Glutamatergic neuron (in vitro differentiated cells): ENCODE measurements around the gene DDX39B. TPM values are rescaled to one million over a fixed set of nuclear protein-coding genes. Genes with fewer than 3 reads are reported as not detected.

Source experiments
- DNase-seq: peaks from one replicate; pipeline ENCODE4 v3.0.0; 2022
- H3K27ac Mint-ChIP-seq: one replicate; pipeline ENCODE4 v1.8.0; 2020; ENCODE audit warnings: mild to moderate bottlenecking, mixed read lengths, inconsistent platforms; ENCODE audit not compliant: unreplicated experiment
- H3K27me3 Mint-ChIP-seq: one replicate; pipeline ENCODE4 v1.8.0; 2020; ENCODE audit warnings: mild to moderate bottlenecking, moderate library complexity, mixed read lengths, inconsistent platforms; ENCODE audit not compliant: unreplicated experiment
- H3K36me3 Mint-ChIP-seq: one replicate; pipeline ENCODE4 v1.8.0; 2020; ENCODE audit warnings: mild to moderate bottlenecking, mixed read lengths, inconsistent platforms; ENCODE audit not compliant: unreplicated experiment
- H3K4me1 Mint-ChIP-seq: one replicate; pipeline ENCODE4 v1.8.0; 2020; ENCODE audit warnings: mild to moderate bottlenecking, low read depth, mixed read lengths, inconsistent platforms; ENCODE audit not compliant: unreplicated experiment
- H3K4me3 Mint-ChIP-seq: one replicate; pipeline ENCODE4 v1.8.0; 2020; ENCODE audit warnings: mild to moderate bottlenecking, mixed read lengths, inconsistent platforms; ENCODE audit not compliant: unreplicated experiment
- H3K9me3 Mint-ChIP-seq: one replicate; pipeline ENCODE4 v1.8.0; 2020; ENCODE audit warnings: mild to moderate bottlenecking, moderate library complexity, mixed read lengths, inconsistent platforms; ENCODE audit not compliant: unreplicated experiment
- CTCF ChIP-seq: fragments of 200-600 bp; sonication (generic); IDR thresholded peaks from one replicate; pipeline ENCODE4 v1.5.0; 2021; ENCODE audit not compliant: partially characterized antibody, unreplicated experiment
- total RNA-seq: library from RNA; stranded (reverse); fragmentation: NEBNext Ultra II Directional; extraction: Animal tissue kit (Norgen Biotek cat#: 25700); gene quantifications from one replicate; pipeline ENCODE4 v1.2.1, GENCODE V29; 2021; ENCODE audit not compliant: unreplicated experiment

The DDX39B gene
- total RNA-seq, 1 donor from 2014 or later = 526 TPM

DNA sequence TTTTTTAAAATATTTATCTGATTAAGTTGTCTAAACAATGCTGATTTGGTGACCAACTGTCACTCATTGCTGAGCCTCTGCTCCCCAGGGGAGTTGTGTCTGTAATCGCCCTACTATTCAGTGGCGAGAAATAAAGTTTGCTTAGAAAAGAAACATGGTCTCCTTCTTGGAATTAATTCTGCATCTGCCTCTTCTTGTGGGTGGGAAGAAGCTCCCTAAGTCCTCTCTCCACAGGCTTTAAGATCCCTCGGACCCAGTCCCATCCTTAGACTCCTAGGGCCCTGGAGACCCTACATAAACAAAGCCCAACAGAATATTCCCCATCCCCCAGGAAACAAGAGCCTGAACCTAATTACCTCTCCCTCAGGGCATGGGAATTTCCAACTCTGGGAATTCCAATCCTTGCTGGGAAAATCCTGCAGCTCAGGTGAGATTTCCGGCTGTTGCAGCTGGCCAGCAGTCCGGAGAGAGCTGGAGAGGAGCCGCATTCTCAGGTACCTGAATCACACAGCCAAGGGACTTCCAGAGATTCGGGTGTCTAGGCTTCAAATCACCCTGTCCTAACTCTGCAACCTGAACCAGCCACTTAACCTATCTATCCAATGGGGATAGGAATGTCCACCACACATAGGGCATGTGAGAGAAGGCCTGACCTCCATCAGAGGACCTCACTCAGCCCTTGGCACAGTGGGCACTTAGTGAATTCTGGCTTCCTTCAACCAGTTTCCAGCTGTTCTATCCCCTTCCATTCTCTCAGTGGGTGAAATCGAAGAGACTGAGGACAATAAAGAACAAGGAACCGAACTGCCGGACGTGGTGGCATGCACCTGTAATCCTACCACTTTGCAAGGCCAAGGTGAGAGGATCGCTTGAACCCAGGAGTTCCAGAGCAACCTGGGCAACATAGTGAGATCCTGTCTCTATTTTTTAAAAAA is 36.6 kb upstream of the DDX39B start:
- Mint-ChIP-seq H3K4me3 (no peak overlapping the region), H3K36me3 (no peaks in the 10 kb centered on the region), H3K27ac (no peak overlapping the region), H3K9me3 (peaks cover 10% of the 10 kb centered on the region), H3K27me3 (peaks cover 10% of the 10 kb centered on the region), H3K4me1 (peaks cover 5% of the 10 kb centered on the region)
- DNase-seq = no peak
- TF ChIP-seq CTCF = no peak

GRCh38 chr6:31577579-31577966 is 35.8 kb upstream of the DDX39B start:
- Mint-ChIP-seq H3K36me3 (no peaks in the 10 kb centered on the region), H3K9me3 (peaks cover 10% of the 10 kb centered on the region), H3K4me1 (peaks cover 5% of the 10 kb centered on the region), H3K27me3 (peaks cover 12% of the 10 kb centered on the region), H3K27ac (no peak overlapping the region), H3K4me3 (no peak overlapping the region)
- TF ChIP-seq CTCF = no peak
- no peak for DNase-seq

- no peak for TF ChIP-seq CTCF
- peaks cover 12% of the 10 kb centered on the region for H3K27me3 Mint-ChIP-seq
- peaks cover 10% of the 10 kb centered on the region for H3K9me3 Mint-ChIP-seq
- H3K4me1 Mint-ChIP-seq = peaks cover 5% of the 10 kb centered on the region
- no peaks in the 10 kb centered on the region for H3K36me3 Mint-ChIP-seq
- H3K4me3 Mint-ChIP-seq = no peak overlapping the region
- DNase-seq = no peak
- H3K27ac Mint-ChIP-seq = no peak overlapping the region
Observed at GRCh38 chr6:31576897-31577578, 35.2 kb upstream of the DDX39B start.

- peaks cover 12% of the 10 kb centered on the region for H3K27me3 Mint-ChIP-seq
- DNase-seq = no peak
- no peak overlapping the region for H3K27ac Mint-ChIP-seq
- H3K4me3 Mint-ChIP-seq = peak overlapping the region; percentile 7
- no peaks in the 10 kb centered on the region for H3K36me3 Mint-ChIP-seq
- peaks cover 10% of the 10 kb centered on the region for H3K9me3 Mint-ChIP-seq
- peaks cover 4% of the 10 kb centered on the region for H3K4me1 Mint-ChIP-seq
- TF ChIP-seq CTCF = no peak
Observed at GRCh38 chr6:31575952-31576685, 34.3 kb upstream of the DDX39B start.
